Measurements from ENCODE around the gene EFTUD2. TPM values are rescaled to one million over a fixed set of nuclear protein-coding genes. Genes with fewer than 3 reads are reported as not detected.

EFTUD2 gene
- total and polyA plus RNA-seq, 2 of the 4 experiments (the other 2 are of a cell fraction) = 72.5 to 126 TPM

DNA sequence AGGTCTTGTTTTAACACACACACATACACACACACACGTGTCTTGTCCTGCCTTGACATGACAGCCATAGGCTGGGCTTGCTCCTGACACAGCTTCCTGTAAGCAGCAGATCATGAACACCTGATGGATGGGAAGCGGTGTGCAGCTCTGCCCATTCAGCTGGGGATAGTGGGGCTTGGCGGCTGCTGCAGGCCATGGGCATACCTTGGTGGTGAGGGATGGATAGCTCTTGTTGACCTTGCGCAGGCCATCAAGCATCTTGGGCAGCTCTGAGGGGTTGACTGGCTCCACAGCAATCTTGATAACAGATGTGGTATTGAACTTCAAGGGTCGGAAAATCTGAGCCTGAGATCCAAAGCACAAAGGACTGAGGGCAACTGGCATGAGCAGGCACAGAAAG is 39.5 kb downstream of the EFTUD2 start:
- H3K36me3 ChIP-seq (ENCODE audit: control insufficient read depth, insufficient read depth, low read length) = peaks cover 71% of the 10 kb centered on the region
- no peak overlapping the region for H2BK15ac ChIP-seq (ENCODE audit: low read depth, low read length)
- ATAC-seq (ENCODE audit: low read depth) (no peak), DNase-seq (no peak)
- H3K79me1 ChIP-seq (ENCODE audit: low read depth in 1 of 2, low read length in 2 of 2) = peaks cover 5% of the 10 kb centered on the region in 2 experiments; a peak in 2 of 4 replicates
- H2BK120ac ChIP-seq (ENCODE audit: low read depth, low read length) = no peak overlapping the region
- dilution Hi-C loops (cut with HindIII; ENCODE audit: low sequenced_read_pairs, unreplicated experiment) = no loop called here
- H3K4ac ChIP-seq (ENCODE audit: low read depth, low read length) = no peak overlapping the region
- H3K14ac ChIP-seq (replicated peaks; ENCODE audit: low read depth, low read length) = no peak overlapping the region
- no peaks in the 10 kb centered on the region for H3K4me1 ChIP-seq (ENCODE audit: control insufficient read depth, insufficient read depth, low read length)
- H3K56ac ChIP-seq (ENCODE audit: extremely low read depth, insufficient read depth, low read length) = no peak overlapping the region
- no peak overlapping the region for H3K4me3 ChIP-seq (ENCODE audit: insufficient read depth, low read depth, low read length)
- no peaks in the 10 kb centered on the region for H3K27me3 ChIP-seq (ENCODE audit: control insufficient read depth, insufficient read depth, low read length)
- POLR2A ChIA-PET (ENCODE audit: unreplicated experiment) = no interaction called here
- H3K18ac ChIP-seq (ENCODE audit: low read depth, low read length) = no peak overlapping the region
- no TSS peak for BruUV-seq (replicated peaks)
- H3K4me2 ChIP-seq (ENCODE audit: low read depth, low read length) = no peak overlapping the region
- no peak overlapping the region for H4K5ac ChIP-seq (ENCODE audit: low read depth, low read length)
- H4K8ac ChIP-seq (ENCODE audit: low read depth in 2 of 2, low read length in 2 of 2) = no peak overlapping the region
- no peak overlapping the region for H2BK20ac ChIP-seq (ENCODE audit: low read depth, low read length)
- H3K9me1 ChIP-seq (ENCODE audit: insufficient read depth, low read length) = peaks cover 4% of the 10 kb centered on the region; the same call in 1 of the 2 replicates
- H3K9me3 ChIP-seq (ENCODE audit: control insufficient read depth, insufficient read depth, low read length) = no peaks in the 10 kb centered on the region
- H2AFZ ChIP-seq (replicated peaks; ENCODE audit: low read length, poor library complexity) = no peak overlapping the region
- in situ Hi-C loops (cut with MboI; ENCODE audit: low sequenced_read_pairs) = loop anchor here (5.0 kb wide), 1 partner anchor 77 kb away; no protein-coding TSS in a partner anchor
- no peak overlapping the region for H4K91ac ChIP-seq (ENCODE audit: insufficient read depth, low read depth, low read length)
- 96% methylated on average over 4 of the region's 5 CpGs; no CpG with 5 or more reads in 1 of the 2 experiments for WGBS, 2 experiments (ENCODE audit: extremely low coverage in 2 of 2, insufficient read length in 1 of 2)
- no peak overlapping the region for H3K27ac ChIP-seq (ENCODE audit: insufficient read depth, low read length)
- intact Hi-C loops (cut with micrococcal nuclease) = no loop called here
- no peak overlapping the region for H2BK5ac ChIP-seq (ENCODE audit: low read depth, low read length, poor library complexity, severe bottlenecking)
- H2AK5ac ChIP-seq (ENCODE audit: low read depth, low read length) = no peak overlapping the region
- no peaks in the 10 kb centered on the region for H4K20me1 ChIP-seq (ENCODE audit: insufficient read depth, low read length)
- no peak overlapping the region for H3K9ac ChIP-seq (ENCODE audit: low read depth, low read length)
- TF ChIP-seq POLR2A (IDR thresholded peaks at IDR 0.05; ENCODE audit: low read depth, low read length) (no peak), RCOR1 (IDR thresholded peaks at IDR 0.05; ENCODE audit: insufficient replicate concordance, low read length) (no peak), MXI1 (IDR thresholded peaks at IDR 0.05; ENCODE audit: borderline replicate concordance, low read depth, low read length) (no peak), RFX5 (IDR thresholded peaks at IDR 0.05; ENCODE audit: low read depth, low read length) (no peak), MAZ (IDR thresholded peaks at IDR 0.05; ENCODE audit: borderline replicate concordance, low read depth, low read length) (no peak), RAD21 (IDR thresholded peaks at IDR 0.05; ENCODE audit: low read length) (no peak), SMC3 (IDR thresholded peaks at IDR 0.05; ENCODE audit: low read depth, low read length) (no peak), NFE2L2 (IDR thresholded peaks at IDR 0.05; ENCODE audit: low read depth, low read length) (no peak), CEBPB (IDR thresholded peaks at IDR 0.05; ENCODE audit: low read depth, low read length) (no peak), CHD1 (IDR thresholded peaks at IDR 0.05; ENCODE audit: low read depth, low read length) (no peak), FOS (IDR thresholded peaks at IDR 0.05; ENCODE audit: low read depth, low read length) (no peak), MAFK (IDR thresholded peaks at IDR 0.05; ENCODE audit: low read depth, low read length) (no peak)
- TF ChIP-seq, protein P1, sequence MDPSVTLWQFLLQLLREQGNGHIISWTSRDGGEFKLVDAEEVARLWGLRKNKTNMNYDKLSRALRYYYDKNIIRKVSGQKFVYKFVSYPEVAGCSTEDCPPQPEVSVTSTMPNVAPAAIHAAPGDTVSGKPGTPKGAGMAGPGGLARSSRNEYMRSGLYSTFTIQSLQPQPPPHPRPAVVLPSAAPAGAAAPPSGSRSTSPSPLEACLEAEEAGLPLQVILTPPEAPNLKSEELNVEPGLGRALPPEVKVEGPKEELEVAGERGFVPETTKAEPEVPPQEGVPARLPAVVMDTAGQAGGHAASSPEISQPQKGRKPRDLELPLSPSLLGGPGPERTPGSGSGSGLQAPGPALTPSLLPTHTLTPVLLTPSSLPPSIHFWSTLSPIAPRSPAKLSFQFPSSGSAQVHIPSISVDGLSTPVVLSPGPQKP (IDR thresholded peaks at IDR 0.05; ENCODE audit: borderline replicate concordance, low read depth, low read length) = no peak
- H3K23ac ChIP-seq (ENCODE audit: low read depth, low read length) = no peak overlapping the region
- H2AK9ac ChIP-seq (replicated peaks; ENCODE audit: low read depth, low read length, poor library complexity) = no peak overlapping the region
- CTCF ChIA-PET = interaction anchor here (1.2 to 1.6 kb wide), 2 partner anchors 15 to 80 kb away, joined by 3 to 5 read pairs; no protein-coding TSS in a partner anchor

Data from IMR-90 (cell line).